GM23338 (cell line): ENCODE data around the gene SPZ1. TPM values are rescaled to one million over a fixed set of nuclear protein-coding genes. Genes with fewer than 3 reads are reported as not detected.

Experiments
- ATAC-seq: fragments of 200-7000 bp; cut with Tn5 transposase; 3 replicates; pipeline ENCODE4 v1.9.1; 2020
- DNase-seq: peaks from one replicate; pipeline ENCODE4 v3.0.0-alpha.2; 2015; ENCODE audit warnings: low spot score
- H2AFZ ChIP-seq: fragments of 200-600 bp; sonication (generic); 2 replicates; pipeline ENCODE4 v1.8.0; 2016; ENCODE audit warnings: antibody characterized with exemption, mild to moderate bottlenecking, moderate library complexity
- H3F3A ChIP-seq: fragments of 200-600 bp; sonication (generic); replicated peaks from 2 replicates; pipeline ENCODE4 v1.8.0; 2017; ENCODE audit warnings: antibody characterized with exemption, mixed run types, low read depth
- H3K27ac ChIP-seq: fragments of 200-600 bp; sonication (generic); 2 replicates; pipeline ENCODE4 v1.6.1; 2016; ENCODE audit warnings: low read depth
- H3K27me3 ChIP-seq: fragments of 200-600 bp; sonication (generic); 2 replicates; pipeline ENCODE4 v1.8.0; 2016; ENCODE audit warnings: mild to moderate bottlenecking, mixed run types, moderate library complexity; ENCODE audit not compliant: insufficient read depth
- H3K36me3 ChIP-seq: fragments of 200-600 bp; sonication (generic); 2 replicates; pipeline ENCODE4 v1.8.0; 2016; ENCODE audit warnings: mild to moderate bottlenecking; ENCODE audit not compliant: insufficient read depth
- H3K4me1 ChIP-seq: fragments of 200-600 bp; sonication (generic); 2 replicates; pipeline ENCODE4 v1.8.0; 2016; ENCODE audit warnings: mild to moderate bottlenecking, moderate library complexity; ENCODE audit not compliant: insufficient read depth
- H3K4me2 ChIP-seq: fragments of 200-600 bp; sonication (generic); 2 replicates; pipeline ENCODE4 v1.7.1; 2017; ENCODE audit warnings: mixed run types
- H3K4me3 ChIP-seq: fragments of 200-600 bp; sonication (generic); 2 replicates; pipeline ENCODE4 v1.6.1; 2016; ENCODE audit warnings: mixed run types
- H3K79me2 ChIP-seq: fragments of 200-600 bp; sonication (generic); replicated peaks from 2 replicates; pipeline ENCODE4 v1.8.0; 2017; ENCODE audit warnings: mild to moderate bottlenecking; ENCODE audit not compliant: insufficient read depth
- H3K9me2 ChIP-seq: fragments of 200-600 bp; sonication (generic); 2 replicates; pipeline ENCODE4 v1.8.0; 2017; ENCODE audit not compliant: insufficient read depth
- H4K20me1 ChIP-seq: fragments of 200-600 bp; sonication (generic); replicated peaks from 2 replicates; pipeline ENCODE4 v1.8.0; 2017; ENCODE audit warnings: mild to moderate bottlenecking; ENCODE audit not compliant: insufficient read depth
- H3K27ac Mint-ChIP-seq: 2 replicates; pipeline ENCODE4 v1.8.0; 2020; ENCODE audit warnings: inconsistent platforms, mild to moderate bottlenecking, moderate library complexity, mixed read lengths
- H3K27me3 Mint-ChIP-seq: 3 replicates; pipeline ENCODE4 v1.8.0; 2022; ENCODE audit warnings: low read depth, mild to moderate bottlenecking, moderate library complexity, mixed read lengths, inconsistent platforms; ENCODE audit not compliant: insufficient read depth, poor library complexity
- H3K36me3 Mint-ChIP-seq: 3 replicates; pipeline ENCODE4 v1.8.0; 2021; ENCODE audit warnings: low read depth, mild to moderate bottlenecking, inconsistent platforms, moderate library complexity, mixed read lengths
- H3K4me1 Mint-ChIP-seq: 3 replicates; pipeline ENCODE4 v1.8.0; 2020; ENCODE audit warnings: mild to moderate bottlenecking, inconsistent platforms, mixed read lengths
- H3K4me3 Mint-ChIP-seq: 3 replicates; pipeline ENCODE4 v1.8.0; 2021; ENCODE audit warnings: moderate library complexity, mild to moderate bottlenecking, inconsistent platforms, mixed read lengths
- H3K9me3 Mint-ChIP-seq: 3 replicates; pipeline ENCODE4 v1.8.0; 2020; ENCODE audit warnings: moderate library complexity, mild to moderate bottlenecking, inconsistent platforms, mixed read lengths
- CREB1 ChIP-seq: fragments of 250-450 bp; sonication (Bioruptor Pico); IDR thresholded peaks from 2 replicates; pipeline ENCODE4 v1.5.0; 2020; ENCODE audit warnings: low read depth, mild to moderate bottlenecking, moderate library complexity
- CTCF ChIP-seq, 2 experiments: fragments of 200-600 bp in 1 of 2; sonication (generic) in 1 of 2; conservative IDR thresholded peaks; 2 replicates each; pipeline versions ENCODE4 v1.5.1 to v1.6.1; 2016 to 2017; ENCODE audit warnings: antibody characterized with exemption in 2 of 2, low read depth in 2 of 2, mild to moderate bottlenecking in 2 of 2, moderate library complexity in 1 of 2
- ETS1 ChIP-seq: IDR thresholded peaks from 2 replicates; pipeline ENCODE4 v1.6.1; 2016; ENCODE audit warnings: antibody characterized with exemption
- EZH2 ChIP-seq: fragments of 200-600 bp; sonication (generic); IDR thresholded peaks from one replicate; pipeline ENCODE4 v1.8.0; 2017; ENCODE audit warnings: antibody characterized with exemption, mild to moderate bottlenecking, low read depth; ENCODE audit not compliant: unreplicated experiment
- EZH2phosphoT487 ChIP-seq: fragments of 200-600 bp; sonication (generic); IDR thresholded peaks from one replicate; pipeline ENCODE4 v1.8.1; 2018; ENCODE audit warnings: antibody characterized with exemption; ENCODE audit not compliant: unreplicated experiment
- JUNB ChIP-seq: IDR thresholded peaks from one replicate; pipeline ENCODE4 v1.6.1; 2016; ENCODE audit warnings: antibody characterized with exemption; ENCODE audit not compliant: unreplicated experiment
- NANOG ChIP-seq: IDR thresholded peaks from 2 replicates; pipeline ENCODE4 v1.6.1; 2016; ENCODE audit warnings: antibody characterized with exemption, borderline replicate concordance
- POLR2AphosphoS5 ChIP-seq: IDR thresholded peaks from 2 replicates; pipeline ENCODE4 v1.6.1; 2016; ENCODE audit warnings: antibody characterized with exemption, low read depth
- REST ChIP-seq: IDR thresholded peaks from one replicate; pipeline ENCODE4 v1.6.1; 2018; ENCODE audit warnings: antibody characterized with exemption; ENCODE audit not compliant: unreplicated experiment
- STAT1 ChIP-seq: IDR thresholded peaks from one replicate; pipeline ENCODE4 v1.6.1; 2016; ENCODE audit warnings: antibody characterized with exemption; ENCODE audit not compliant: unreplicated experiment
- ZNF114 ChIP-seq: fragments of 250-450 bp; sonication (Bioruptor Pico); IDR thresholded peaks from 2 replicates; pipeline ENCODE4 v1.5.0; 2020; ENCODE audit warnings: mild to moderate bottlenecking, moderate library complexity
- ZNF331 ChIP-seq: fragments of 250-450 bp; sonication (Bioruptor Pico); IDR thresholded peaks from 2 replicates; pipeline ENCODE4 v1.5.0; 2020; ENCODE audit warnings: low read depth, mild to moderate bottlenecking, moderate library complexity
- ZNF462 ChIP-seq: fragments of 250-450 bp; sonication (Bioruptor Pico); IDR thresholded peaks from 2 replicates; pipeline ENCODE4 v1.5.0; 2020; ENCODE audit warnings: mild to moderate bottlenecking, moderate library complexity
- polyA plus RNA-seq: library from polyadenylated mRNA; unstranded; fragments of >200 nt; fragmentation: Nextera tagmentation; extraction: Ambion mirVana; gene quantifications from 2 replicates; pipeline ENCODE4 v1.2.1, GENCODE V29; 2016
- total RNA-seq: library from RNA; depleted of rRNA; stranded (reverse); fragments of >200 nt; shearing (Covaris generic); gene quantifications from 2 replicates; pipeline ENCODE4 v1.2.3, GENCODE V29; 2014

Gene SPZ1
- total and polyA plus RNA-seq, 2 experiments from 2014 or later: not detected

GRCh38 chr5:80315244-80315643, 4.6 kb upstream of the SPZ1 start:
- Mint-ChIP-seq H3K4me1 (no peaks in the 10 kb centered on the region), H3K4me3 (no peak overlapping the region), H3K36me3 (peaks cover 7% of the 10 kb centered on the region; the same call in 2 of the 3 replicates), H3K27me3 (no peaks in the 10 kb centered on the region), H3K9me3 (peaks cover 24% of the 10 kb centered on the region), H3K27ac (no peak overlapping the region)
- Histone ChIP-seq H3K79me2 (no peaks in the 10 kb centered on the region), H3K4me3 (no peak overlapping the region), H3K27me3 (no peaks in the 10 kb centered on the region), H3K9me2 (peaks cover 2% of the 10 kb centered on the region; the same call in 1 of the 2 replicates), H2AFZ (0 out of 2 replicates have a peak overlapping the region, but pooled peaks have one; percentile 59), H3F3A (no peaks in the 10 kb centered on the region), H4K20me1 (no peaks in the 10 kb centered on the region), H3K4me2 (no peak overlapping the region), H3K36me3 (peaks cover 4% of the 10 kb centered on the region; the same call in 1 of the 2 replicates), H3K27ac (no peak overlapping the region), H3K4me1 (no peaks in the 10 kb centered on the region)
- no peak for TF ChIP-seq CREB1 (CRISPR knock-in tag)
- TF ChIP-seq JUNB: no peak
- no peak for TF ChIP-seq EZH2phosphoT487
- no peak for TF ChIP-seq ZNF462 (CRISPR knock-in tag)
- no peak for TF ChIP-seq POLR2AphosphoS5
- no peak for TF ChIP-seq NANOG
- TF ChIP-seq REST: no peak
- TF ChIP-seq EZH2: no peak
- TF ChIP-seq CTCF (conservative IDR thresholded peaks at IDR 0.05; ENCODE audit: low read depth in 2 of 2): no peak
- TF ChIP-seq ETS1: no peak
- no peak for TF ChIP-seq ZNF114
- no peak for TF ChIP-seq STAT1
- TF ChIP-seq ZNF331 (CRISPR knock-in tag): no peak
- ATAC-seq (no peak), DNase-seq (no peak)
